GM21529 (cell line): ENCODE data around the gene IPO4.
"Not testable (repeated sequence)": the region's sequence is repeated elsewhere in the genome, so short reads cannot be mapped to it uniquely, and the experiment has no call there.

Experiments
- ATAC-seq: cut with Tn5 transposase; IDR thresholded peaks from one replicate; pipeline ENCODE4 v1.9.1; 2021; ENCODE audit not compliant: unreplicated experiment

IPO4 gene

DNA sequence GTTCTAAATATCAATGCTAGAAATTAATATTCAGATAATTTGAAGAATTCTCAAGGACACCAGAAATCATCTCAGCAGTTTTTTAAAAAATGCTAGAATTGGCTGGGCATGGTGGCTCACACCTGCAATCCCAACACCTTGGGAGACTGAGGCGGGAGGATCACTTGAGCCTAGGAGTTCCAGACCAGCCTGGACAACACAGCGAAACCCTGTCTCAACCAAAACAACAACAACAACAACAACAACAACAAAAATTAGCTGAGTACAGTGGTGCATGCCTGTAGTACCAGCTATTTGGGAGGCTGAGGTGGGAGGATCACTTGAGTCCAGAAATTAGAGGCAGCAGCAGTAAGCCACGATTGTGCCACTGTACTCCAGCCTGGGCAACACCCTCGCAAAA, 30.5 kb upstream of the IPO4 start:
- ATAC-seq: no peak

DNA sequence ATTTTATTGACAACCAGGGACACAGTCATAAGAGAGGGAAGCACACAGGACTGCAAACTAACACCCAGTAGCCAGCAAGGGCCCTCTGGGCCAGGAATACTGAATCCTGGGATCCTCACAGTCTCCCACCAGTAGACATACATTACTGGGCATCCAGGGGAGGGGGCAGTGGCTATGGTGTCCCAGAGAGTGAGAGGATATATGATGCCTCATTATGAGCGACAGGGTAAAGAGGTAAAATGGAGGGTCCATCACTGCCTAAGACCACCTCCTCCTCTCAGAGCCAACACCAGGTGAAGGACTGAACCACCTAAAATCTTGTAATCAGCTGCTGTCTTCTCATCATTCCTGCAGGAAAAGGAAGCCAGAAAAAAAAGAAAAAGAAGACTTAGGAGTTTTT, 28.3 kb upstream of the IPO4 start:
- not testable (repeated sequence) for ATAC-seq

DNA sequence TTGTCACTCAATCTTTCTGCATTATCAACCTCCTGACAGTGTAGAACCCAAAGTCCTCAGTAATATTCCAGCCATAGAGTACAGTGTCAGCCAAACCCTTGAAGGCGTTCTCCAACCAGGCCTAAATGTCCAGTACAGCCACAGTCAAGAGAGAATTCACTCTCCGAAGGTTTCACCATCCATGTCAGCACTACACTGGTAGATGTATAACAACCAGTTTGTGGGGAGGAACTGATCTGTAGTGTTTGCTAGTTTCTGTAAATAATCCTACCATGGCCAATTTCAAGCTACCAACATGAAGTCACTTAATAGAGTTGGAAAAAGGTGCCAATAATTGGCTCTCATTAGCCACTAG, 27.7 kb upstream of the IPO4 start:
- ATAC-seq: no peak

DNA sequence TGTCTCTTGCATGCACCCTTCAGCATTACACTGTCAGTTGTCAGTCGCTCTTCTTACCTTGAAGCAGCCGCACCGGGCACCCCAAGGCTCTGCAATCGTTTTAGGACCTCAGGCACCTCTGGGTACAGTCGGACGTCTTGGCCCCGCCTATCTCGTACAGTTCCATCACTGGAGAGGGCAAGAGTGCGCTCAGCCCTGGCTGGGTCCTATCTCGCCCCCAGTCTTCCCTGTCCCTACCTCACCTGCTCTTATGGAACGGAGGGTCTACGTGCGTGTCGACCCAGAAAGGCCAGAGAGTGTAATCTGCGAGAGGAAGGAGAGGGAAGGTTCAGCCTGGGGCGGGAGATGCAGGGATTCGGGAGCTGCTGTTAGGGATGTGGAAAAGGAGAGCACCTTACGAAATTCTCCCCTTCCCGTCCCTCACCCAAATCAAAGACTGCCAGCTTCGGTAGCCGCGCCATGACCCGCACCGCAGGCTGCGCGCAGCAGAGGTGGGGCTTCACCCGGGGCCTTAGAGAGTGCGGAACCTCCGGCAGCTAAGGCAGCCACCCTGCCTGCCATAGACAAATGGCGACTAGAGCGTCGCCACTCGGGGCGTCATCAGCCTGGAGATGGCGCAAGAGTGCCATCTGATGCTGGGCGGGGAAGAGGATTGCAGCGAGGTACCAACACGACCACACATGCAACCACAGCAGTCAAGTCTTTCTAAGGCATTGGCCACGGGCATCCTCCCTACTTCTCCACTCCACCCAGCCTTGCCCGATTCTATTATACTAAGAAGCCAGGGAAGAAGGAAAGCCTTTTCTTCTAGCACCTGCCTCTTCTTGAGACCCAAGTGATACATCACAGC, 27.1 kb upstream of the IPO4 start, which contains the start of gene MDP1:
Gene MDP1 (minus strand): TSS at position 572 of the 850 bp plus-strand sequence. CDS start 111 bp downstream, at position 461.
- ATAC-seq: peak; percentile 56

DNA sequence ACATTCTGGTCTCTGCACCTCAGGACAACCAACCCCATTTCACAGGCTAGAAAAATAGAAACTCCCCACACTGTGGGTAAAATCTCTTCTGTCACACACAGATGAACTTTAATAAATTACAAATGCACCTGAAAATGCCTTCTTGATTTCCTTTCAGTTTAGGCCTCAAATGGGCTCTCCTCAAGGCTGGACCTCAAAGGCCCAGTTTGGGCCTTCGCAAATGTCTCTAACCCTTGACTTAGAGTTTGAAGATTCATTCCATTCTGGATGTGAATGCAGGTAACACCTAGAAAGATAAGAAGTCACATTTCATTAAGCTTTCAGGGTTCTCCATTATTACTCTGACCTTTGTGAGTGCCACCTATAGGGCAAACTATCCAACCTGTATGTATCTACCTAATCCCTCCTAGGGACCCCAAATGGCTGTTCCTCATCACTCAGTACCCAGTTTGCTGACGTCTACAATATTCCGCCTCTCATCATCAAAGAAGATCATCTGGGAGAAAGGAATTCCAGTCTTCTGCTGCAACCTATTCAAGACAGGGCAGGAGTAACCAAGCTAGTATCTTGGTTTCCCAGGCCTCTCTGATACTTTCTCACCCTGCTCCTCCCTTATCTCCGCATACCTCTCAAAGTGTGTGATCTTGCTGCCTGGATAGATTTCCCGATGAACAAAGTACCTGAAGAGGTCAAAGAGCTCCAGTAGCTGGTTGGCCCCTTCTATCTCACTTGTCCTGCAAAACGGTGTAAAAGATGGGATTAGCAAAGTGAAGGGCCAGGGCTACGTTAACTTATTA, 25.4 kb upstream of the IPO4 start:
- no peak for ATAC-seq

DNA sequence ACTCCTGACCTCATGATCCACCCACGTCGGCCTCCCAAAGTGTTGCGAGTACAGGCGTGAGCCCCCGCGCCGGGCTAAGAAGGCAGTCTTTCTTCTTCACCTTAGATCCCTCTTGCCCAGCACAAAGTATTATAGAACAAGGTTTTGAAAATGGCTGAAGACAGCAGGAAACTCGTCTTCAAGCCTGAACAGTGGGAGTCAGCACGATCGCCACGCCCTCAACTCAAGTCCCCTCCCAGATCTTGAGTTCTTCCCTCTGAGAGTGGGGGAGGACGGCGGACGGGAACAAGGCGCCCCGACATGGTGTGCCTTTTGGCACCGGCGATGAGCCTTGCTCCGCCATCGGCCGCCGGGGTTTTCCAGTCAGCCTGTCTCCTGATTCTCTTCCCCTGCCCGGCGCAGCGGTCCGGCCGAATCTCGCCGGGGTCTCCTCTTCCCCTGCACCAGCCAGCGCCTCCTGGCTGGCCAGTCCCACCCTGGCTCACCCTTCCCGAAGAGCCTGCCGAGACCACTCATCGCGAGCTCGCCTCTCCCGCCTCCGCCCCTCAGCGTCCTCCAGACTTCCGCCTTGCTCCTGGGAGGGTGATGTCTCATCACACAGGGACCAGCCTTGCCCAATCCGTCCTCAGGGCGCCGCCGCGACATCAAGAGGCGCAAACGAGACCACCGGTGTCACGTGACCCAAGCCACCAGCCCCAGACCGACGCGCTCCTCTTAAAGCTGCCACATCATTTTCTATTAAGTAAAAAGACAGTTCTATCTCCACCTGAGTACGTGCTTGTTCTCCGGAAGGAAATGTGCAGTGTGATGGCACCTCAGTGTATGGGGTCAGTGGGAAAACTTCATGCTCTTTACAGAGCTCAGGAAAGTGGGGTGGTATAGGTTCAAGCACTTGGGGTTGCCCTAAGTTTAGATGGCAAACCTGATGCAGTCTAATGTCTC, 24.6 kb upstream of the IPO4 start, which contains the start of gene CHMP4A:
Gene CHMP4A (minus strand): TSS at position 565 of the 942 bp plus-strand sequence. CDS start 49 bp downstream, at position 516.
- peak; percentile 85 for ATAC-seq

DNA sequence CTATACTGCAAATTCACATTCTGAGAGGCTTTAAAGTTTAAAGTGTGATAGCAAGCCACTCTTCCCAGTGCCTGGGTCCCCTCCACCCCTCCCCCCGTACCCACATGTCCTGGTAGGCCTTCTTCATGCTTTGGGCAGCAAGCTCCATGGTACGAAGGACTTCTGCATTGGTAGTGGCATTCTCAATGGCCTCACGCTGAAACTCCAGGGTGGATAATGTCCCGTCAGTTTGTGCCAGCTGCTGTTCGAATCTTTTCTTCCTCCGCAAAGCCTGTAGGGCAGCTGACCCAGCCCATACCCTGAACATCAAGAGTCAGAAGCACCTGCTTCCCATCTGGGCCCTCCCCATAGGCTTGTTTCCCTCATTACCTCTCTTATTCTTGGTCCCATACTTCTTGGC, 22.7 kb upstream of the IPO4 start:
- ATAC-seq: no peak

DNA sequence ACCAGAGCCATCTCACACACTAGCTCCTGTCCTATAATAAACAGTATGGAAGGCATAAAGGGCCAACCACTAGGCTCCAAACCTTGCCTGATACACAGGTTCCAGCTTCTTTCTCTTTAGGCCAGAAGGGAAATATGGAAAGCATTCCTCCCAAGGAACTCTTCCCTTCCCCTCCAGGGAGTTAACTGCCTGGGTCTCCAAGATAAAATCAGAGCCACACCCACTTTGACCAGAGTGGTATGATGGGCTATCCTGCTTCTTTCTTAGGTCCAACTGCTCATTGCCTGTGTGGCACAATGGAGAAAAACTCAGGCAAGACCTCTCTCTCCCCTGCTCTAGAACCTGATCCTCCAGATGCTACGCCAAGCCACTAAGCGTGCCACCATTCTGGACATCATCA, 19.0 kb upstream of the IPO4 start:
- no peak for ATAC-seq

DNA sequence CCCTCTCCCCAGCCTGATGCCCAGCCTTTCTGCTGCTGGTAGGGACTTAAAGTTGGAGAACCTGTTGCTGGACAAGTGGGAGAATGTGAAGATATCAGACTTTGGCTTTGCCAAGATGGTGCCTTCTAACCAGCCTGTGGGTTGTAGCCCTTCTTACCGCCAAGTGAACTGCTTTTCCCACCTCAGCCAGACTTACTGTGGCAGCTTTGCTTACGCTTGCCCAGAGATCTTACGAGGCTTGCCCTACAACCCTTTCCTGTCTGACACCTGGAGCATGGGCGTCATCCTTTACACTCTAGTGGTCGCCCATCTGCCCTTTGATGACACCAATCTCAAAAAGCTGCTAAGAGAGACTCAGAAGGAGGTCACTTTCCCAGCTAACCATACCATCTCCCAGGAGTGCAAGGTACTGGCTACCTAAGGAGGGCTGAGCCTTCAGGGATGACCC, 18.5 kb upstream of the IPO4 start:
- ATAC-seq: no peak

DNA sequence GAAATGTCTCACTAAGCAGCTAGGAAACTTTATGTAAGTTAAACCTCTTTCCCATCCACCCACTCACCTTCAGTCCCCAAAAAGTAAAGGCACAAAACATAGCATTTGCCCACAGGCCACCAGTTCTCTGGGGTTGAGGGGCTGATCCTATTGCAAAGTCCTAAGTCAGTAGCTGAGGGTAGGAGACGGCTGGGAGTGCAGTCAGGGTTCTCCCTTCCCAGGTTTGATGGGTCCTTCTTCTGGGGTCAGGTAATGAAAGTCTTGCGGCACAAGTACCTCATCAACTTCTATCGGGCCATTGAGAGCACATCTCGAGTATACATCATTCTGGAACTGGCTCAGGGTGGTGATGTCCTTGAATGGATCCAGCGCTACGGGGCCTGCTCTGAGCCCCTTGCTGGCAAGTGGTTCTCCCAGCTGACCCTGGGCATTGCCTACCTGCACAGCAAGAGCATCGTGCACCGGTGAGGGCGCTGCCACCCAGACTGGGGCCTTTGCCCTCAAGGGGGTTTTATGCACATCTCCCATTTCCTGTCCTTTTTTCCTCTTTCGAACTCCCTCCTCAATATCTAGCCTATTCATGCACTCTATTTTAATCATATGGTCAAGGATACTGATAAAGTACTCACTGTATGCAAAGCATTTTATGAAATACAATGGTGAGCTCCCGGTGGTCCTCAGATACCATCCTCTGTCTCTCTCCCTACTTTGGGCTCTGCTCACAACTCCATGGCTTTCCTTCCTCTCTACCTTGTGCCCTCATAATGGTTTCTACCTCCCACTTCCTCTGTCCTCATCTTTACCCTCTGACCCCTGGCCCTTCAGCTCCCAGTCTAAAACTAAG, 17.9 kb upstream of the IPO4 start:
- ATAC-seq: no peak

DNA sequence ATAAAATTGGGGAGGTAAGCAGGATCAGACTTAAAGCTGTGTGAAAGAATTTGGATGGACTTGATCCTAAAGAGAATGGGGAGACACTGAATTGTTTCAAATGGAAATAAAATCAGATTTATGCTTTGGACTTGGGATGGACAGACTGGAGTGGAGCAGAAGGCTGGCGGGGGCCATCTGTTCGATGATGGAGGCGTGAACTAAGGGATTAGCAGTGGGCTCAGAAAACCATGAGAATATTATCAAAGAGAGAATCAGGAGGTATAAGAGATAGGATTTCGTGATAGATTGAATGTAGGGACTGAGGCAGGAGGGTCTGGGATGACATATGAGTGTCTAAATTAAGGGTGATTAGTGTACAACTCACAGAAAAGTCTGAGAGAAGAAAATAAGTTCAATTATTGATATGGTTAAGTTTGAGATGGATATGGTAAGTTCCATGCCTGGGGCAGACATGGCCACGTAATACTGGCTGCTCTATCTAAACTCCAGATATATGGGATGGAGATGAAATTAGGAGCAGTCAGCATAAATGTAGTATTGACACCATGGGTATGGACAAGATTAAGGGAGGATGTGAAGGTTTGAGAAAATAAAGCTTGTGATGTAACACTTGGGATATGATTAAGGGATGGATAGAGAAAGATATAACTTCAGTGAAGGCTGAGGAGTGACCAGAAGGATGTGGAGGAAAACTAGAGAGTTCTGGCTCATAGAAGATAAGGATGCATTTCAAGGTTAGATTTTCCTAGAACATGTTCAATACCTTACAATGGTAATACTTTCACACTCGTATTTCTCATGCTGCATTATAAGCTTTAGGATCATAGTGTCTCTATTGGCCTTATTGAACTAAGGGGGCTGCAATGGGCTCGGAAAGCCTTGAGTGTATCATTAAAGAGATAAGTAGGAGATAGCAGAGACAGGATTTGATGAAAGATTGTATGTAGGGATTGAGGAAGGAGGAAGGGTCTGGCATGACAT, 15.8 kb upstream of the IPO4 start:
- no peak for ATAC-seq

DNA sequence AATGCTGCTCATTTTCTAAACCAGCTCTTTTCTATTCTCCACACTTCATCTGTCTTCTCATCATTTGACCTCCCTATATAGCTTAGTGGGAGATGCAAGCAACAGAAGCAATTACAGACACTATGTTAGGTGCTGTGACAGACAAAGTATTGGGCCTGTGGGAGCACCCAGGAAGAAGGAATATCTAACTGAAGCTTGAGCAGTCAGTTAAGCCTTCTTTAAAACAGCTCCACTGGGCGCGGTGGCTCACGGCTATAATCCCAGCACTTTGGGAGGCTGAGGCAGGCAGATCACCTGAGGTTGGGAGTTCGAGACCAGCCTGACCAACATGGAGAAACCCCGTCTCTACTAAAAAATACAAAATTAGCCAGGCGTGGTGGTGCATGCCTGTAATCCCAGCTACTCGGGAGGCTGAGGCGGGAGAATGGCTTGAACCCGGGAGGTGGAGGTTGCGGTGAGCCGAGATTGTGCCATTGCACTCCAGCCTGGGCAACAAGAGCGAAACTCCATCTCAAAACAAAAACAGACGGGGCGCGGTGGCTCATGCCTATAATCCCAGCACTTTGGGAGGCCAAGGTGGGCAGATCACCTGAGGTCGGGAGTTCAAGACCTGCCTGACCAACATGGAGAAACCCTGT, 14.8 kb upstream of the IPO4 start:
- ATAC-seq: not testable (repeated sequence)

DNA sequence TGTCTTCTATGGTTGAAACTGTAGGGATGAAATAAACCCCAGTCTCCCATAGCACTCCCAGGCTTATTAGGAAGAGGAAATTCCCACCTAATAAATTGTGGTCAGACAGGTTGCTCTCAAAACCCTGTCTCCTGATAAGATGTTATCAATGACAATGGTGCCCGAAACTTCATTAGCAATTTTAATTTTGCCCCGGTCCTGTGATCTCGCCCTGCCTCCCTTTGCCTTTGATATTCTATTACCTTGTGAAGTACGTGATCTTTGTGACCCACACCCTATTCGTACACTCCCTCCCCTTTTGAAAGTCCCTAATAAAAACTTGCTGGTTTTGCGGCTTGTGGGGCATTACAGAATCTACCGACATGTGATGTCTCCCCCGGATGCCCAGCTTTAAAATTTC, 13.9 kb upstream of the IPO4 start:
- not testable (repeated sequence) for ATAC-seq

DNA sequence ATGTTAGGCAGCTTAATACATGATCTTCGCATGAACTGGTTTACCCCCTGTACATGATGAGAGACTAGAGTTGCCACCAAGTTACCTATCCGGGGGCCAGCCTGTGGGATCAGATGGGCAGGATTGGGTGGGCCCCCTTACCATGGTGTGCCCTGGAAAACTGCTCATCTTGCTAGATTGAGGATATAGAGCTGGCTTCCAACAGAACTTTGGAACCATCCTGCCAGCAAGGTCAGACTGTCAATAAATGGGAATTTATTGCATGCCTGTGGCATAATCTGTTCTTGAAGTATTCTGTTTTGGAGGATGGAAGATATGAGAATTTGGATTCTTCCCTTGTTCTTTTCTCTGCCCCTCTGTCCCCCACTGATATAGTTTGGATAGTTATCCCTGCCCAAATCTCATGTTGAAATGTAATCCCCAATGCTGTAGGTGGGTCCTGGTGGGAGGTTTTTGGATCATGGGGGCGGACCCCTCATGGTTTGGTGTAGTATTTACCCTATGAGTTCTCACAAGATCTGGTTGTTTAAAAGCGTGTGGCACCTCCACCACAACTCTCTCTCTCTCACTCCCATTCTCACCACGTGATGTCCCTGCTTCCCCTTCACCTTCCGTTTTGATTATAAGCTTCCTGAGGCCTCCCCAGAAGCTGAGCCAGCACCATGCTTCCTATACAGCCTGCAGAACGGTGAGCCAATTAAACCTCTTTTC, 10.4 kb upstream of the IPO4 start:
- no peak for ATAC-seq

DNA sequence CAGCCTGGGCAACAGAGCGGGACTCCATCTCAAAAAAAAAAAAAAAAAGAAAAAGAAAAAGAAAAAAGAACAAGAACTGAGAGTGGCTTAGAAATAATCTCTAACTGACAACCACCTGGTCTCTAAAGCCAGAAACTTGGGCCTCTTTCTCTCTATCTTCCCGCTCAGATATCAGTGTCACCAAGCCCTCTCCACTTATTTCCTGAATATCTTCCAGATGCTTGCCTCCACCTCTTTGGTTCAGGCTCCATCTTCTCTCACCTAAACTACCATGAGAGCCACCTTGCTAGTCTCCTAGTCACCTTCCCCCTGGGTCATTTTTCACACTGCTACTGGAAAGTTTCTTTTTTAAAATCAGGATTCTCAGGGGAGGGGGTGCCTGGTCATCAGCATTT, 8.4 kb upstream of the IPO4 start:
- no peak for ATAC-seq

DNA sequence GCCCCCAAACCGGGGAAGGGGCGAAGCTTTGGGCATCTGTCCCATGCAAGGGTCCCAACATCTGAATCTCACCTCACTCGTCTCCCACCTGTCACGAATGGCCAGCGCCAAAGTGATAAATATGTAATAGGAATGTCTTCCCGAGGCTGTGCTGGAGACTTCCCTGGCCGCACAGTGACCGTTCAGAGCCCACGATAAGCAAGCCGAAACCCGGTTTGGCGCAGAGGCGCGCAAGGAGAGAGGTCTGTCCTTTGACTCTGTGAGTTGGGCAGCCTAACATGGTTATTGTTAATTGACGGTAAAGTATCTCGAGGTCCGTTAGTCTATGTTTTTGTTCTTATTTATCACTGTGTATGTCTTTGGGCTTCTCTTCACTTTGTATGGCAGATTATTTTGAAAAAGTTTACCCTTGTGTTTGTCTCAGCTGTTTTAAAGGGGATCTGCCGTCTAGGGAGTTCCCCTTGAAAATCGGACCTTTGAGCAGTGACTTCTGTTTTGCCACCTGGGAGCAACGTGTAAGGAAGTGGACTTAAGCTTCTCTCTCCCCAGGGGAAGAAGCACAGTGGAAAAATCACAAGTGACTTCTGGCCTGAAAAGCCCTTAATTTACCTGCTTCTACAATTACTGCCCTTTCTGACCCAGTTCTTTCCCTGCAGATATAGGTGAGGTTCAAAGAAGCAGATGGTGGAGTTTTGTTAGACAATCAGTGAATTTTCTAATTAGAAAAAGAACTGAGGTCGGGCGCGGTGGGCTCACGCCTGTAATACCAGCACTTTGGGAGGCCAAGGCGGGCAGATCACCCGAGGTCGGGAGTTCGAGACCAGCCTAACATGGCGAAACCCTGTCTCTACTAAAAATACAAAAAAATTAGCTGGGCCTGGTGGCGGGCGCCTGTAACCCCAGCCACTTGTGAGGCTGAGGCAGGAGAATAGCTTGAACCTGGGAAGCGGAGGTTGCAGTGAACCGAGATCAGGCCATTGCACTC, 7.7 kb upstream of the IPO4 start:
- ATAC-seq: peak; percentile 35
